Neuron (in vitro differentiated cells): ENCODE measurements around the gene CDK5R1.

ENCODE experiments used
- H2AFZ ChIP-seq: one replicate; pipeline ENCODE4 v1.6.1; 2013; ENCODE audit warnings: low read depth, mild to moderate bottlenecking, inconsistent platforms, low read length, moderate library complexity
- H3K27me3 ChIP-seq: one replicate; pipeline ENCODE4 v1.6.1; 2013; ENCODE audit warnings: low read length; ENCODE audit not compliant: insufficient read depth
- H3K36me3 ChIP-seq: one replicate; pipeline ENCODE4 v1.6.1; 2013; ENCODE audit warnings: low read length; ENCODE audit not compliant: insufficient read depth
- H3K4me1 ChIP-seq: one replicate; pipeline ENCODE4 v1.6.1; 2013; ENCODE audit warnings: low read length; ENCODE audit not compliant: insufficient read depth
- H3K4me3 ChIP-seq: 2 replicates; pipeline ENCODE4 v1.5.1; 2013; ENCODE audit warnings: mild to moderate bottlenecking, low read length, moderate library complexity
- H3K9me3 ChIP-seq: one replicate; pipeline ENCODE4 v1.6.1; 2013; ENCODE audit warnings: low read length

CDK5R1 gene

DNA sequence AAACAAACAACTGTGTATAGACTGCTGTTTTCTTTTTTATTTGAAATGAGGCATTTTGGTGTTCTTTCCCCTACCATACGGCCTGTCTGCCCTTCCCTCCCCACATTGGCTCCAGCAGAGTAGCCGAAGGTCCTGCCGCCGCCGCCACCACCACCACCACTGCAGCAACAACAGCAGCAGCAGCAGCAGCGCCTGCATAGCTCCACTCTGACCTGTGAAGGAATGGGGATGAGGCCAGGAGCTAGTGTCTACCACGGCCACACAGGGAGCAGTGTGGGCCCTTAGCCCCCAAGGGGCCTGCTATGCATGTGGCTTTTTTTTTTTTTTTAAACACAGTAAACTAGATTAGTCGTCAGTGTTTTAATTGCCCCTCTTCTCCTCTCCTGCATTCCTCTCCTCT is 5.6 kb upstream of the CDK5R1 start:
- H2AFZ ChIP-seq: no peak overlapping the region
- no peak overlapping the region for H3K4me3 ChIP-seq
- H3K27me3 ChIP-seq: no peaks in the 10 kb centered on the region
- H3K9me3 ChIP-seq: no peaks in the 10 kb centered on the region
- peaks cover 43% of the 10 kb centered on the region for H3K36me3 ChIP-seq
- H3K4me1 ChIP-seq: peaks cover 14% of the 10 kb centered on the region

DNA sequence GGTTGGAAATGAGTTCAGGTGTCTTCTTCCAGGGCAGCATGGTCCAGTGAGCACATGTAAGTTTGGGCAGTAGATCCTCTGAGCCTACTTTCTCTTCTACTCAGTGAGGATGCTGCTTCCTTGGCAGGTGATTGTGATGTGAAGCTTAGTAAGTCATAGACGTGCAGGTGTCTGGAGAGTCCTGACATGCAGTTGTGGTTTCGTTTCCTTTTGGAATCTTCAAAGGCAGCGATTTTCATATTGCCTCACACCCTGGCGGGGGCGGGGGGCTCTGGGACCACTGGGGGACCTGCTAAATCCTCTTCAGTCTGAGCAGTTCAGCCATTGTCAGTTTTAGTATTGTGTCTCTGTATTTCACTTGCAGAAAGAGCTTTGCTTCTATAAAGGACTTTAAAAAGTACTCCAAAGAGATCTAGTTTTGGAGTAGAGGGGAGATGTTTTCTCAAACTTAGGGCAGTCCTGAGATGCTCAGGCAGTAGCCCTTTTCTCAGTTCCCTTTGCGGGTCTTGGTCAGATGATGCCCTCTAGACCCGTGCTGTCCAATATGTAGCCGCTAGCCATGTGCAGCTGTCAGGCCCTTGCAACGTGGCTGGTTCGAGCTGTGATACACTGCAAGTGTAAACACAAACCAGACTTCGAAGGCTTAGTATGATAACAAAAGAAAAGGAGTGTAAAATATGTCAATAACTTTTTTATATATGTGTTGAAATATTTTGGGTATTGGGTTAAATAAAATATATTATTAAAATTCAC is 4.0 kb upstream of the CDK5R1 start:
- no peak overlapping the region for H2AFZ ChIP-seq
- H3K36me3 ChIP-seq: peaks cover 29% of the 10 kb centered on the region
- no peak overlapping the region for H3K4me3 ChIP-seq

GRCh38 chr17:32483451-32484019 is 3.3 kb upstream of the CDK5R1 start:
- Histone ChIP-seq H3K4me1 (peaks cover 24% of the 10 kb centered on the region), H3K4me3 (no peak overlapping the region), H3K36me3 (peaks cover 28% of the 10 kb centered on the region), H2AFZ (no peak overlapping the region), H3K9me3 (no peaks in the 10 kb centered on the region), H3K27me3 (no peaks in the 10 kb centered on the region)

More for the DNA sequence above, 4.0 kb upstream of the CDK5R1 start:
- Histone ChIP-seq H3K27me3 (no peaks in the 10 kb centered on the region), H3K9me3 (no peaks in the 10 kb centered on the region), H3K4me1 (peaks cover 17% of the 10 kb centered on the region)

DNA sequence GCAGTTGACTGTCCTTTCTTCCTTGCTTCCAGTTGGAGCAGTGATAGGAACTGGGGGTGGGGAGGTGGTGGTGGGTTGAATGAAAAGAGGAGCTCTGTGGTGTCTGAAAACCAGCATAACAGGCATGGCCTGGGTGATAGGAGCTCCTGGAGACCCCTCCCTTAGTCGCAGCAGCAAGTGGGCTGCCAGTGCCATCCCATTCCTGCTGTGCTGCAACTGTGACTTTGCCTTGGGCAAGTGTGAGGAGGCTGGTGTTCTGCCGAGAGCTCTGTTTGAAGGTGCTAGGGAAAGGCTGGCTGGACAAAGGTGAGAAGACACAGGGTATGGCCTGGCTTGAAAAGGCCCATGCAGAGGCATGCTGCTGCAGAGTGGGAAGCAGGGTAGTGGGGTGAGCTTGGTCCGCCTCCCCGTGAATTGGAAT is 2.7 kb upstream of the CDK5R1 start:
- no peaks in the 10 kb centered on the region for H3K27me3 ChIP-seq
- H3K36me3 ChIP-seq: peaks cover 28% of the 10 kb centered on the region
- H2AFZ ChIP-seq: no peak overlapping the region
- no peak overlapping the region for H3K4me3 ChIP-seq
- peaks cover 29% of the 10 kb centered on the region for H3K4me1 ChIP-seq
- no peaks in the 10 kb centered on the region for H3K9me3 ChIP-seq

DNA sequence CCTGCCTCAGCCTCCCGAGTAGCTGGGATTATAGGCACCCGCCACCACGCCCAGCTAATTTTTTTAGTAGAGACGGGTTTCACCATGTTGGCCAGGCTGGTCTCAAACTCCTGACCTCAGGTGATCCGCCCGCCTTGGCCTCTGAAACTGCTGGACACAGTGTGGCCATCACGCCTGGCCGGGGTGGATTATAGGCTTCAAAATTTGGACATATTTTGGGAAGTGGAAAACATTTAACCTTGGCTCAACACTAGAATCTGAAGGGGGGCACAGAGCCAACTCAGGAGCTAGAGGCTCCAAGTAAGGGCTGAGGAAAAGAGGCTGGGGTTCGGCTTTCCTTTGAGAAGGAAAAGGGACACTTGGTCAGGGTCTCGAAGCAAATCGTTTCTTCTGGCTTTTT is 2.2 kb upstream of the CDK5R1 start:
- Histone ChIP-seq H3K36me3 (peaks cover 28% of the 10 kb centered on the region), H3K9me3 (no peaks in the 10 kb centered on the region), H3K4me1 (peaks cover 35% of the 10 kb centered on the region), H3K27me3 (no peaks in the 10 kb centered on the region), H2AFZ (no peak overlapping the region), H3K4me3 (no peak overlapping the region)

GRCh38 chr17:32485261-32486110 is 1.3 kb upstream of the CDK5R1 start:
- H2AFZ ChIP-seq: peak overlapping the region; percentile 52
- no peak overlapping the region for H3K4me3 ChIP-seq
- peaks cover 27% of the 10 kb centered on the region for H3K36me3 ChIP-seq
- H3K27me3 ChIP-seq: no peaks in the 10 kb centered on the region
- H3K9me3 ChIP-seq: no peaks in the 10 kb centered on the region
- peaks cover 41% of the 10 kb centered on the region for H3K4me1 ChIP-seq

DNA sequence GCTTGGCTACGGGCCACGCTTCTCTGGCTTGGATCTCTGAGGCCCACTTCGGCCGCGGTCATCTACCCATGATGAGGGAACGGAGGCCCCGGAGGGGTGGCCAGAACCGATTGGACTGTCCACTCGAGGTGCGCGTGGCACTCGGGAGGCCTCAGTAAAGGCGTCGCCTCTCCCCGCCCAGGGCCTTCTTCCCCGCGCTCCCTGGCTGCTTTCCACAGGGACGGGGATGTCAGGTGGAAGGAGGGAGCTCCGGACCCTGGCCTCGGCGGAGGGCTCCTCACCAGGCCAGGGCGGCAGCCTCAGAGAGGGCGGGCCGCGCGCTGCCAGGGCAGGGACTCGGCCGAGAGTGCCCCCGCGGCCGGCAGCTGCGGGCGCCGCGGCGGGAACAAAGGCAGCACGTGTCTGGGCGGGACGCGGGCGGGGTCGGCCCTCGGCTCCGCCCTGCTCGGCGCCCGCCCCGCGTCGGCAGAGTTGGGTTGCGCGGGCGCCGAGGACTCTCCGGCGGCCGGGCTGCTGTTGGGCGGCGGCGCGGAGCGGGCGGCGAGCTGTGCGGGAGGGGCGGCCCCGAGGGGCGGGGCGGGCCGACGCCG is 587 bp upstream of the CDK5R1 start:
- H3K9me3 ChIP-seq: no peaks in the 10 kb centered on the region
- peaks cover 44% of the 10 kb centered on the region for H3K4me1 ChIP-seq
- no peaks in the 10 kb centered on the region for H3K27me3 ChIP-seq
- H3K36me3 ChIP-seq: peaks cover 28% of the 10 kb centered on the region
- peak overlapping the region; percentile 52 for H2AFZ ChIP-seq
- peak overlapping the region; percentile 43 for H3K4me3 ChIP-seq

DNA sequence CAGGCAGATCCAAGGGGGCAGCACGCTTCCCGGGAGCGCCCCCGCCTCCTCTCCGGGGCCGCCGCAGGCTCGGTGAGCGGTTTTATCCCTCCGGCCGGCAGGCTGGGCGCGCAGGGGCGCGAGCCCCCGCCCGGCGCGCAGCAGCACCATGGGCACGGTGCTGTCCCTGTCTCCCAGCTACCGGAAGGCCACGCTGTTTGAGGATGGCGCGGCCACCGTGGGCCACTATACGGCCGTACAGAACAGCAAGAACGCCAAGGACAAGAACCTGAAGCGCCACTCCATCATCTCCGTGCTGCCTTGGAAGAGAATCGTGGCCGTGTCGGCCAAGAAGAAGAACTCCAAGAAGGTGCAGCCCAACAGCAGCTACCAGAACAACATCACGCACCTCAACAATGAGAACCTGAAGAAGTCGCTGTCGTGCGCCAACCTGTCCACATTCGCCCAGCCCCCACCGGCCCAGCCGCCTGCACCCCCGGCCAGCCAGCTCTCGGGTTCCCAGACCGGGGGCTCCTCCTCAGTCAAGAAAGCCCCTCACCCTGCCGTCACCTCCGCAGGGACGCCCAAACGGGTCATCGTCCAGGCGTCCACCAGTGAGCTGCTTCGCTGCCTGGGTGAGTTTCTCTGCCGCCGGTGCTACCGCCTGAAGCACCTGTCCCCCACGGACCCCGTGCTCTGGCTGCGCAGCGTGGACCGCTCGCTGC is 832 bp downstream of the CDK5R1 start:
- peak overlapping the region; percentile 50 for H3K4me3 ChIP-seq
- peaks cover 28% of the 10 kb centered on the region for H3K36me3 ChIP-seq
- no peaks in the 10 kb centered on the region for H3K27me3 ChIP-seq
- peaks cover 44% of the 10 kb centered on the region for H3K4me1 ChIP-seq
- H2AFZ ChIP-seq: peak overlapping the region; percentile 30
- no peaks in the 10 kb centered on the region for H3K9me3 ChIP-seq

- Histone ChIP-seq H2AFZ (no peak overlapping the region), H3K36me3 (peaks cover 28% of the 10 kb centered on the region), H3K27me3 (no peaks in the 10 kb centered on the region), H3K4me3 (peak overlapping the region; percentile 50), H3K4me1 (peaks cover 43% of the 10 kb centered on the region), H3K9me3 (no peaks in the 10 kb centered on the region)
Measured at GRCh38 chr17:32488177-32488542, 1.4 kb downstream of the CDK5R1 start.

- Histone ChIP-seq H3K9me3 (no peaks in the 10 kb centered on the region), H2AFZ (no peak overlapping the region), H3K4me3 (no peak overlapping the region), H3K27me3 (no peaks in the 10 kb centered on the region), H3K36me3 (peaks cover 28% of the 10 kb centered on the region), H3K4me1 (peaks cover 39% of the 10 kb centered on the region)
Measured at GRCh38 chr17:32488604-32489180, 1.9 kb downstream of the CDK5R1 start.

GRCh38 chr17:32489320-32490100 is 2.7 kb downstream of the CDK5R1 start:
- Histone ChIP-seq H3K36me3 (peaks cover 28% of the 10 kb centered on the region), H3K9me3 (no peaks in the 10 kb centered on the region), H3K4me1 (peaks cover 33% of the 10 kb centered on the region), H3K27me3 (no peaks in the 10 kb centered on the region), H3K4me3 (no peak overlapping the region), H2AFZ (no peak overlapping the region)

DNA sequence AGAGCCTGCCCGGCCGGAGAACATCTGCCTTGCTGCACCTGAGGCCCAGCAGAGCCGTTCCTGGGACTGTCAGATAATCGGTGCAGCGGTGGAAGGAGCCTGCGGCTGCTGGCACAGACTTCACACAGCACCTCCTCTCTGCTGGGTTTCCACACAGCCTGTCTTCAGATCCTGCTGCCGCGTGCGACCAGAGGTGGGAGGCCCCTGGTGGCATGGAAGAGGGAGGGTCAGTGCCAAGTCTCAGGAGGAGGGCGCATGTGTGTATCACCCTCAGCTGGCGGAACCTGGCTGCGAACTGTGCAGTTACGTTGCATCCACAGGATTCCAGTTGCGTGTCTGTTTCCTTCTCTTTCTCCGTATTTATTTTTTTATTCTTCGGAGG is 3.3 kb downstream of the CDK5R1 start:
- no peaks in the 10 kb centered on the region for H3K27me3 ChIP-seq
- no peak overlapping the region for H3K4me3 ChIP-seq

More for the DNA sequence above, 3.3 kb downstream of the CDK5R1 start:
- Histone ChIP-seq H2AFZ (no peak overlapping the region), H3K4me1 (peaks cover 33% of the 10 kb centered on the region), H3K36me3 (peaks cover 28% of the 10 kb centered on the region), H3K9me3 (no peaks in the 10 kb centered on the region)
